ENCODE results near the gene IZUMO2. TPM values are rescaled to one million over a fixed set of nuclear protein-coding genes. Genes with fewer than 3 reads are reported as not detected.

Gene IZUMO2
- polyA plus RNA-seq, 4 donors = 0.09 TPM; not detected in 3

- H3K4me1 ChIP-seq (ENCODE audit: control insufficient read depth in 3 of 3, insufficient read depth in 2 of 3, low read depth in 1 of 3, low read length in 2 of 3) = peaks cover 0 to 25% (median 0%) of the 10 kb centered on the region in 3 donors
- no peak overlapping the region for H3K4me3 ChIP-seq (ENCODE audit: low read depth in 1 of 3, low read length in 3 of 3)
- WGBS, 3 donors = 67 to 69% (median 69%) methylated on average over 13 of the region's 13 CpGs
- H3K36me3 ChIP-seq (ENCODE audit: control insufficient read depth in 3 of 3, insufficient read depth in 2 of 3, low read depth in 1 of 3, low read length in 3 of 3) = peaks cover 0 to 51% (median 0%) of the 10 kb centered on the region in 3 donors
- DNase-seq (no peak), FAIRE-seq (no peak)
- H3K27ac ChIP-seq (ENCODE audit: low read depth in 1 of 3, low read length in 2 of 3) = no peak overlapping the region
- no peaks in the 10 kb centered on the region for H3K27me3 ChIP-seq (ENCODE audit: control insufficient read depth in 3 of 3, insufficient read depth in 3 of 3, low read length in 3 of 3)
- H3K9me3 ChIP-seq (ENCODE audit: control insufficient read depth in 2 of 2, insufficient read depth in 1 of 2, low read depth in 1 of 2, low read length in 1 of 2) = no peaks in the 10 kb centered on the region
Measured at GRCh38 chr19:50192463-50193211, 29.6 kb upstream of the IZUMO2 start.

- peaks cover 0 to 21% (median 0%) of the 10 kb centered on the region in 3 donors for H3K4me1 ChIP-seq (ENCODE audit: control insufficient read depth in 3 of 3, insufficient read depth in 2 of 3, low read depth in 1 of 3, low read length in 2 of 3)
- H3K27me3 ChIP-seq (ENCODE audit: control insufficient read depth in 3 of 3, insufficient read depth in 3 of 3, low read length in 3 of 3) = no peaks in the 10 kb centered on the region
- DNase-seq = peak in 1 of 2 donors; percentile 44
- no peak for FAIRE-seq
- H3K27ac ChIP-seq (ENCODE audit: low read depth in 1 of 3, low read length in 2 of 3) = peak overlapping the region; percentile 78 to 97 (median 97)
- H3K36me3 ChIP-seq (ENCODE audit: control insufficient read depth in 3 of 3, insufficient read depth in 2 of 3, low read depth in 1 of 3, low read length in 3 of 3) = peaks cover 0 to 46% (median 0%) of the 10 kb centered on the region in 3 donors
- H3K4me3 ChIP-seq (ENCODE audit: low read depth in 1 of 3, low read length in 3 of 3) = peak overlapping the region in 2 of 3 donors; percentile 18 to 24
- WGBS, 3 donors = 12 to 33% (median 31%) methylated on average over 4 of the region's 4 CpGs
- no peaks in the 10 kb centered on the region for H3K9me3 ChIP-seq (ENCODE audit: control insufficient read depth in 2 of 2, insufficient read depth in 1 of 2, low read depth in 1 of 2, low read length in 1 of 2)
Measured at GRCh38 chr19:50191216-50191615, 28.1 kb upstream of the IZUMO2 start.

- Histone ChIP-seq H3K4me3 (ENCODE audit: low read depth in 1 of 3, low read length in 3 of 3) (peak overlapping the region in 2 of 3 donors; percentile 67 to 83), H3K27me3 (ENCODE audit: control insufficient read depth in 3 of 3, insufficient read depth in 3 of 3, low read length in 3 of 3) (no peaks in the 10 kb centered on the region)
- WGBS, 3 donors = 17 to 42% (median 29%) methylated on average over 8 of the region's 8 CpGs
Measured at GRCh38 chr19:50190439-50190891, 27.4 kb upstream of the IZUMO2 start.

GRCh38 chr19:50189331-50189730, 26.2 kb upstream of the IZUMO2 start:
- 18 to 54% (median 35%) methylated on average over 7 to 8 of the region's 8 CpGs for WGBS, 3 donors
- Histone ChIP-seq H3K36me3 (ENCODE audit: control insufficient read depth in 3 of 3, insufficient read depth in 2 of 3, low read depth in 1 of 3, low read length in 3 of 3) (peaks cover 0 to 31% (median 0%) of the 10 kb centered on the region in 3 donors), H3K4me1 (ENCODE audit: control insufficient read depth in 3 of 3, insufficient read depth in 2 of 3, low read depth in 1 of 3, low read length in 2 of 3) (peaks cover 0 to 21% (median 0%) of the 10 kb centered on the region in 3 donors), H3K27me3 (ENCODE audit: control insufficient read depth in 3 of 3, insufficient read depth in 3 of 3, low read length in 3 of 3) (no peaks in the 10 kb centered on the region), H3K27ac (ENCODE audit: low read depth in 1 of 3, low read length in 2 of 3) (peak overlapping the region; percentile 97 to 98 (median 97)), H3K4me3 (ENCODE audit: low read depth in 1 of 3, low read length in 3 of 3) (peak overlapping the region; percentile 17 to 83 (median 67)), H3K9me3 (ENCODE audit: control insufficient read depth in 2 of 2, insufficient read depth in 1 of 2, low read depth in 1 of 2, low read length in 1 of 2) (no peaks in the 10 kb centered on the region)
- DNase-seq (peak; percentile 78 to 82), FAIRE-seq (no peak)

More at GRCh38 chr19:50190439-50190891, 27.4 kb upstream of the IZUMO2 start:
- Histone ChIP-seq H3K4me1 (ENCODE audit: control insufficient read depth in 3 of 3, insufficient read depth in 2 of 3, low read depth in 1 of 3, low read length in 2 of 3) (peaks cover 0 to 21% (median 0%) of the 10 kb centered on the region in 3 donors), H3K9me3 (ENCODE audit: control insufficient read depth in 2 of 2, insufficient read depth in 1 of 2, low read depth in 1 of 2, low read length in 1 of 2) (no peaks in the 10 kb centered on the region), H3K36me3 (ENCODE audit: control insufficient read depth in 3 of 3, insufficient read depth in 2 of 3, low read depth in 1 of 3, low read length in 3 of 3) (peaks cover 0 to 39% (median 0%) of the 10 kb centered on the region in 3 donors), H3K27ac (ENCODE audit: low read depth in 1 of 3, low read length in 2 of 3) (peak overlapping the region; percentile 97 to 98 (median 97))
- FAIRE-seq (peak; percentile 68), DNase-seq (peak; percentile 92 to 98)

GRCh38 chr19:50187937-50188336, 24.9 kb upstream of the IZUMO2 start:
- peak; percentile 89 for DNase-seq

GRCh38 chr19:50184196-50184595, 21.1 kb upstream of the IZUMO2 start:
- peaks cover 0 to 5% of the 10 kb centered on the region in 2 donors for H3K9me3 ChIP-seq (ENCODE audit: control insufficient read depth in 2 of 2, insufficient read depth in 1 of 2, low read depth in 1 of 2, low read length in 1 of 2)
- H3K36me3 ChIP-seq (ENCODE audit: control insufficient read depth in 3 of 3, insufficient read depth in 2 of 3, low read depth in 1 of 3, low read length in 3 of 3) = no peaks in the 10 kb centered on the region
- H3K27ac ChIP-seq (ENCODE audit: low read depth in 1 of 3, low read length in 2 of 3) = peak overlapping the region in 1 of 3 donors; percentile 17
- H3K4me3 ChIP-seq (ENCODE audit: low read depth in 1 of 3, low read length in 3 of 3) = no peak overlapping the region
- WGBS, 3 donors = 21 to 45% (median 42%) methylated on average over 1 of the region's 1 CpG
- DNase-seq (no peak), FAIRE-seq (no peak)
- peaks cover 0 to 26% (median 0%) of the 10 kb centered on the region in 3 donors for H3K4me1 ChIP-seq (ENCODE audit: control insufficient read depth in 3 of 3, insufficient read depth in 2 of 3, low read depth in 1 of 3, low read length in 2 of 3)
- no peaks in the 10 kb centered on the region for H3K27me3 ChIP-seq (ENCODE audit: control insufficient read depth in 3 of 3, insufficient read depth in 3 of 3, low read length in 3 of 3)

More at GRCh38 chr19:50187937-50188336, 24.9 kb upstream of the IZUMO2 start:
- H3K9me3 ChIP-seq (ENCODE audit: control insufficient read depth in 2 of 2, insufficient read depth in 1 of 2, low read depth in 1 of 2, low read length in 1 of 2) = no peaks in the 10 kb centered on the region
- peaks cover 0 to 23% (median 0%) of the 10 kb centered on the region in 3 donors for H3K4me1 ChIP-seq (ENCODE audit: control insufficient read depth in 3 of 3, insufficient read depth in 2 of 3, low read depth in 1 of 3, low read length in 2 of 3)
- WGBS, 3 donors = 14 to 61% (median 34%) methylated on average over 13 of the region's 13 CpGs
- FAIRE-seq = no peak
- no peaks in the 10 kb centered on the region for H3K27me3 ChIP-seq (ENCODE audit: control insufficient read depth in 3 of 3, insufficient read depth in 3 of 3, low read length in 3 of 3)
- H3K4me3 ChIP-seq (ENCODE audit: low read depth in 1 of 3, low read length in 3 of 3) = peak overlapping the region; percentile 42 to 83 (median 67)
- peak overlapping the region; percentile 97 to 98 (median 97) for H3K27ac ChIP-seq (ENCODE audit: low read depth in 1 of 3, low read length in 2 of 3)
- H3K36me3 ChIP-seq (ENCODE audit: control insufficient read depth in 3 of 3, insufficient read depth in 2 of 3, low read depth in 1 of 3, low read length in 3 of 3) = peaks cover 0 to 20% (median 0%) of the 10 kb centered on the region in 3 donors

GRCh38 chr19:50181121-50181520, 18.0 kb upstream of the IZUMO2 start:
- WGBS, 3 donors = 18 to 48% (median 37%) methylated on average over 5 of the region's 5 CpGs

GRCh38 chr19:50178859-50179537, 15.9 kb upstream of the IZUMO2 start:
- Histone ChIP-seq H3K4me1 (ENCODE audit: control insufficient read depth in 3 of 3, insufficient read depth in 2 of 3, low read depth in 1 of 3, low read length in 2 of 3) (peaks cover 0 to 37% (median 0%) of the 10 kb centered on the region in 3 donors), H3K27me3 (ENCODE audit: control insufficient read depth in 3 of 3, insufficient read depth in 3 of 3, low read length in 3 of 3) (no peaks in the 10 kb centered on the region), H3K9me3 (ENCODE audit: control insufficient read depth in 2 of 2, insufficient read depth in 1 of 2, low read depth in 1 of 2, low read length in 1 of 2) (peaks cover 0 to 16% of the 10 kb centered on the region in 2 donors), H3K36me3 (ENCODE audit: control insufficient read depth in 3 of 3, insufficient read depth in 2 of 3, low read depth in 1 of 3, low read length in 3 of 3) (no peaks in the 10 kb centered on the region), H3K4me3 (ENCODE audit: low read depth in 1 of 3, low read length in 3 of 3) (no peak overlapping the region), H3K27ac (ENCODE audit: low read depth in 1 of 3, low read length in 2 of 3) (peak overlapping the region; percentile 46 to 82 (median 73))
- DNase-seq (peak; percentile 62 to 75), FAIRE-seq (no peak)
- 12 to 37% (median 26%) methylated on average over 9 of the region's 9 CpGs for WGBS, 3 donors

More at GRCh38 chr19:50181121-50181520, 18.0 kb upstream of the IZUMO2 start:
- Histone ChIP-seq H3K4me3 (ENCODE audit: low read depth in 1 of 3, low read length in 3 of 3) (no peak overlapping the region), H3K27ac (ENCODE audit: low read depth in 1 of 3, low read length in 2 of 3) (peak overlapping the region in 1 of 3 donors; percentile 70), H3K9me3 (ENCODE audit: control insufficient read depth in 2 of 2, insufficient read depth in 1 of 2, low read depth in 1 of 2, low read length in 1 of 2) (peaks cover 0 to 10% of the 10 kb centered on the region in 2 donors), H3K36me3 (ENCODE audit: control insufficient read depth in 3 of 3, insufficient read depth in 2 of 3, low read depth in 1 of 3, low read length in 3 of 3) (no peaks in the 10 kb centered on the region), H3K27me3 (ENCODE audit: control insufficient read depth in 3 of 3, insufficient read depth in 3 of 3, low read length in 3 of 3) (no peaks in the 10 kb centered on the region), H3K4me1 (ENCODE audit: control insufficient read depth in 3 of 3, insufficient read depth in 2 of 3, low read depth in 1 of 3, low read length in 2 of 3) (peaks cover 0 to 39% (median 0%) of the 10 kb centered on the region in 3 donors)
- DNase-seq (peak; percentile 74 to 78), FAIRE-seq (no peak)

Data from small intestine (tissue), 7 donors.